Endothelial cell (in vitro differentiated cells): ENCODE data around the gene TIGD7. TPM values are rescaled to one million over a fixed set of nuclear protein-coding genes. Genes with fewer than 3 reads are reported as not detected.

ENCODE experiments used
- DNase-seq: peaks from one replicate; pipeline ENCODE4 v3.0.0; 2021; ENCODE audit warnings: low spot score
- H3K27ac Mint-ChIP-seq: one replicate; pipeline ENCODE4 v1.8.0; 2021; ENCODE audit warnings: mixed read lengths, inconsistent platforms; ENCODE audit not compliant: unreplicated experiment
- H3K27me3 Mint-ChIP-seq: one replicate; pipeline ENCODE4 v1.8.0; 2021; ENCODE audit warnings: mild to moderate bottlenecking, moderate library complexity, mixed read lengths, inconsistent platforms; ENCODE audit not compliant: unreplicated experiment
- H3K36me3 Mint-ChIP-seq: one replicate; pipeline ENCODE4 v1.8.0; 2021; ENCODE audit warnings: mild to moderate bottlenecking, low read depth, mixed read lengths, inconsistent platforms; ENCODE audit not compliant: unreplicated experiment
- H3K4me1 Mint-ChIP-seq: one replicate; pipeline ENCODE4 v1.8.0; 2021; ENCODE audit warnings: mild to moderate bottlenecking, mixed read lengths, inconsistent platforms; ENCODE audit not compliant: unreplicated experiment
- H3K4me3 Mint-ChIP-seq: one replicate; pipeline ENCODE4 v1.8.0; 2021; ENCODE audit warnings: mild to moderate bottlenecking, mixed read lengths, inconsistent platforms; ENCODE audit not compliant: unreplicated experiment
- H3K9me3 Mint-ChIP-seq: one replicate; pipeline ENCODE4 v1.8.0; 2021; ENCODE audit warnings: mixed read lengths, inconsistent platforms; ENCODE audit not compliant: unreplicated experiment
- total RNA-seq: library from RNA; stranded (reverse); fragmentation: NEBNext Ultra II Directional; extraction: Animal tissue kit (Norgen Biotek cat#: 25700); gene quantifications from one replicate; pipeline ENCODE4 v1.2.1, GENCODE V29; 2021; ENCODE audit not compliant: unreplicated experiment
- TF ChIP-seq, protein P1 (sequence below): fragments of 200-600 bp; sonication (generic); IDR thresholded peaks from one replicate; pipeline ENCODE4 v1.5.0; 2021; ENCODE audit warnings: antibody characterized with exemption; ENCODE audit not compliant: unreplicated experiment

TIGD7 gene
- total RNA-seq, 1 donor from 2014 or later: 2.6 TPM

GRCh38 chr16:3256866-3257465, 48.3 kb downstream of the TIGD7 start:
- no peak overlapping the region for H3K4me3 Mint-ChIP-seq
- no peaks in the 10 kb centered on the region for H3K36me3 Mint-ChIP-seq
- no peak overlapping the region for H3K27ac Mint-ChIP-seq
- H3K27me3 Mint-ChIP-seq: peaks cover 9% of the 10 kb centered on the region
- H3K4me1 Mint-ChIP-seq: no peaks in the 10 kb centered on the region
- no peak for DNase-seq
- TF ChIP-seq, protein P1, sequence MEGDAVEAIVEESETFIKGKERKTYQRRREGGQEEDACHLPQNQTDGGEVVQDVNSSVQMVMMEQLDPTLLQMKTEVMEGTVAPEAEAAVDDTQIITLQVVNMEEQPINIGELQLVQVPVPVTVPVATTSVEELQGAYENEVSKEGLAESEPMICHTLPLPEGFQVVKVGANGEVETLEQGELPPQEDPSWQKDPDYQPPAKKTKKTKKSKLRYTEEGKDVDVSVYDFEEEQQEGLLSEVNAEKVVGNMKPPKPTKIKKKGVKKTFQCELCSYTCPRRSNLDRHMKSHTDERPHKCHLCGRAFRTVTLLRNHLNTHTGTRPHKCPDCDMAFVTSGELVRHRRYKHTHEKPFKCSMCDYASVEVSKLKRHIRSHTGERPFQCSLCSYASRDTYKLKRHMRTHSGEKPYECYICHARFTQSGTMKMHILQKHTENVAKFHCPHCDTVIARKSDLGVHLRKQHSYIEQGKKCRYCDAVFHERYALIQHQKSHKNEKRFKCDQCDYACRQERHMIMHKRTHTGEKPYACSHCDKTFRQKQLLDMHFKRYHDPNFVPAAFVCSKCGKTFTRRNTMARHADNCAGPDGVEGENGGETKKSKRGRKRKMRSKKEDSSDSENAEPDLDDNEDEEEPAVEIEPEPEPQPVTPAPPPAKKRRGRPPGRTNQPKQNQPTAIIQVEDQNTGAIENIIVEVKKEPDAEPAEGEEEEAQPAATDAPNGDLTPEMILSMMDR: no peak
- H3K9me3 Mint-ChIP-seq: no peaks in the 10 kb centered on the region

DNA sequence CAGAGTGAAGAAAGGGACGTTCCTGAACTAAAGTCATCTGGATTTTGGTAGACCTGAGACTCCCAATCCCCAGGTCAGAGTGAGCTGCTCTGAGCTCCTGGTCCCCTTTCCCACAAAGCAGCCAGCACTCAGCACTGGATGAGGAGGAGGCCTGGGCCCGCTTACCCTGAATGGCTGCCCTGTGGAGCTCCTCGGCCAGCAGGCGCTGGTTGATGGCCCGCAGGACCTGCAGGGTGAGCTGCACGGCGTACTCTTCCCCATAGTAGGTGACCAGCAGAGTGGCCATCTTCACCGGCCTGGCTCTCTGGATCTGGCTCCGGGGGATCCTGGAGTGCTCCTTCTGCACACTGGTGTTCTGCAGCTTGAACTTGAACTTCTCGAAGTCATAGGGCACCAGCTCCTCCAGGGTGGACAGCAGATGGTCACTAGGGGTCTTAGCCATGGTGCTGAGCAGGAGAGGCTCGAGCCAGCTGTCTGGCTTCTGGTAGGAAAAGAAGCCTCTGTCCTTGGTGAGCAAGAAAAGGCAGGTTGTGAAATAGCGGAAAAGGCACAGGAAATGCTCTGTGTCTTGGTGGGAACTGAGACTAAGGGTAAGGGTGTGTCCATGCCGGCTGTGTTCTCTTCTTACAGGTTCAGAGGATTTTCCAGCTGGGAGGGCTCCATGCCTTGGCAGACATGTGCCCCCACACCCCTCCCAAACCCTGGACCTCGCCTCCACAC, 48.9 kb downstream of the TIGD7 start, which contains the start of gene MEFV:
MEFV (minus strand) TSS at position 488 of the 720 bp plus-strand sequence; CDS start at position 442, 46 bp downstream.
- TF ChIP-seq, protein P1: no peak
- Mint-ChIP-seq H3K27me3 (peaks cover 6% of the 10 kb centered on the region), H3K4me3 (no peak within 1 kb of the TSS), H3K36me3 (no peaks in the 10 kb centered on the region), H3K27ac (no peak within 1 kb of the TSS), H3K9me3 (peaks cover 3% of the 10 kb centered on the region), H3K4me1 (no peaks in the 10 kb centered on the region)
- no peak for DNase-seq

GRCh38 chr16:3254309-3254708, 50.9 kb downstream of the TIGD7 start:
- H3K27me3 Mint-ChIP-seq: peaks cover 6% of the 10 kb centered on the region
- H3K9me3 Mint-ChIP-seq: peaks cover 3% of the 10 kb centered on the region
- no peaks in the 10 kb centered on the region for H3K4me1 Mint-ChIP-seq
- no peak for DNase-seq
- no peak overlapping the region for H3K27ac Mint-ChIP-seq
- H3K4me3 Mint-ChIP-seq: no peak overlapping the region
- no peaks in the 10 kb centered on the region for H3K36me3 Mint-ChIP-seq
- TF ChIP-seq, protein P1: no peak

DNA sequence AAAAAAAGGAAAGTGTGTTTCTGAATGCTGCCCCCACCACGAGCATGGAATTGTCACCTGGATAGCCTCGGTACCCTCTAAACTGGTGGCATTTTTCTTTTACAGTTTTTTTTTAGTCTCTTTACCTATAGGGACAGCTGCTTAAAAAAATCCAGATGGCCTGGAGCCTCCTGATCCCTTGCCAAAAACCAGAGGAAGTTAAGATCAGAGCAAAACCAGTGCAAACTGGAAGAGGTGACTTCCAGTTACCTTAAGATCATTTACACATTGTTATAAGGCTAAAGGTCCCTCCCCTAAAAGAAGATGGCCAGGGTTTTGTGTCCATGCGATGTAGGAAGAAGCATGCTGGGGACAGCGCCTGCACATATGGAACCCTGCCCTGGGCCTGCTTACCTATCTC, 52.3 kb downstream of the TIGD7 start:
- no peaks in the 10 kb centered on the region for H3K36me3 Mint-ChIP-seq
- H3K27me3 Mint-ChIP-seq: peaks cover 4% of the 10 kb centered on the region
- no peak for DNase-seq
- no peak overlapping the region for H3K27ac Mint-ChIP-seq
- TF ChIP-seq, protein P1: no peak
- H3K4me3 Mint-ChIP-seq: no peak overlapping the region
- H3K4me1 Mint-ChIP-seq: no peaks in the 10 kb centered on the region
- peaks cover 3% of the 10 kb centered on the region for H3K9me3 Mint-ChIP-seq

DNA sequence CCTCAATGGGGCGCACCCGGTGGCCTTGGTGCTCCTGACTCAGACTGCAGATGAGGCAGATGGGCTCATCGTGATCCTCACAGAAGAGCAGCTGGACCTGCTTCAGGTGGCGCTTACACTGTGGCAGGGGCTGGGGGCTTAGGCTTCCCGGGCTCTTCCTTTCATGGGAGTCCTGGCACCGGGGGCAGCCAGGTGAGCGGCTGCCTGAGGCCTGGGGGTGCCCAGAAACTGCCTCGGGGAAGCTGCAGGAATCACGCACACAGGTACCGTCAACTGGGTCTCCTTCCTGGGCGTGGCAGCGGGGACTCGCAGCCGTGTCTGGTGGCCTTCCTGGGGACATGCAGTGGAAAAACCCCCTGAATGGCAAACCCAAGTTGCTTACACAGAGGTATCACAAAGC, 55.8 kb downstream of the TIGD7 start:
- no peaks in the 10 kb centered on the region for H3K4me1 Mint-ChIP-seq
- no peak overlapping the region for H3K4me3 Mint-ChIP-seq
- H3K27ac Mint-ChIP-seq: no peak overlapping the region
- H3K9me3 Mint-ChIP-seq: peaks cover 13% of the 10 kb centered on the region
- TF ChIP-seq, protein P1: no peak
- peaks cover 6% of the 10 kb centered on the region for H3K27me3 Mint-ChIP-seq
- DNase-seq: no peak
- H3K36me3 Mint-ChIP-seq: peaks cover 10% of the 10 kb centered on the region
